GM13976 (cell line): Measurements from ENCODE around the gene OTOP3.

ENCODE experiments used
- DNase-seq: peaks from one replicate; pipeline ENCODE4 v3.0.0; 2012; ENCODE audit warnings: low spot score
- CTCF ChIP-seq: IDR thresholded peaks from 2 replicates; pipeline ENCODE4 v1.5.1; 2012; ENCODE audit warnings: borderline replicate concordance, mild to moderate bottlenecking; ENCODE audit not compliant: insufficient read depth; ENCODE audit errors: extremely low read depth, missing control alignments, control extremely low read depth
- in situ Hi-C: fragments of 300-500 bp; cut with MboI; formaldehyde crosslinking; loops from one replicate; pipeline ENCODE4 v1.12.0; 2022; ENCODE audit warnings: low sequenced_read_pairs, mixed read lengths, inconsistent platforms; ENCODE audit not compliant: unreplicated experiment

OTOP3 gene

GRCh38 chr17:74995847-74996246 lies 60.1 kb downstream of the OTOP3 start:
- in situ Hi-C loops: no loop called here
- DNase-seq: no peak
- no peak for TF ChIP-seq CTCF

DNA sequence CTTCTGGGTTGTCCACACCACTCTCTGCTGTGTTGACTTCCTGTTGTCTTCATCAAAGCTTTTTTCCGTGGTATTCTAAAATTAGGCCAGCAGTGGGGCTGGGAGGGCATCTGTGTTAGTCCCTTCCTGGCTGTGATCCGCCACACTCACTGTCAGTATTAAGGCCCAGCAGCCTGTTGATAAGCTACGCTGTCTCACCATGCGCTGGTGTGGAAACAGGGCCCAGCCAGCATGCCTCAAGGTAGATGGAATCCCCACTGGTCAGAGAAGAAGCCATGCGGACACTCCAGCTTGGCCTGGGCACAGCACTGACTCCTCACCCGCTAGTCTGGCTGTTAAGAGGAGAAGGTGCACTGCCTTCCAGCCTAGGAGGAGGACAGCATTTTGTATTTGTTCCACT lies 63.1 kb downstream of the OTOP3 start:
- no peak for TF ChIP-seq CTCF
- no peak for DNase-seq
- in situ Hi-C loops: no loop called here

GRCh38 chr17:74999523-74999922 lies 63.8 kb downstream of the OTOP3 start:
- TF ChIP-seq CTCF: no peak
- DNase-seq: no peak
- in situ Hi-C loops: no loop called here
